H9 (cell line): Measurements from ENCODE around the gene ECHS1. TPM values are rescaled to one million over a fixed set of nuclear protein-coding genes. Genes with fewer than 3 reads are reported as not detected.

Experiments
- DNase-seq: peaks from one replicate; pipeline ENCODE4 v3.0.0-alpha.2; 2017
- H2AFZ ChIP-seq: one replicate; pipeline ENCODE4 v1.6.1; 2013; ENCODE audit warnings: mild to moderate bottlenecking, low read length, control low read depth, moderate library complexity
- H2AK5ac ChIP-seq: 2 replicates; pipeline ENCODE4 v1.6.1; 2013; ENCODE audit warnings: low read length, control low read depth, mixed read lengths; ENCODE audit not compliant: insufficient read length
- H2BK120ac ChIP-seq: one replicate; pipeline ENCODE4 v1.6.1; 2013; ENCODE audit warnings: low read depth, mild to moderate bottlenecking, low read length, control low read depth, inconsistent platforms; ENCODE audit not compliant: poor library complexity, severe bottlenecking
- H2BK12ac ChIP-seq: 2 replicates; pipeline ENCODE4 v1.6.1; 2013; ENCODE audit warnings: low read length, control low read depth, mixed read lengths, low read depth; ENCODE audit not compliant: insufficient read length
- H2BK15ac ChIP-seq: 2 replicates; pipeline ENCODE4 v1.6.1; 2013; ENCODE audit warnings: low read depth, low read length, control low read depth
- H2BK20ac ChIP-seq: one replicate; pipeline ENCODE4 v1.6.1; 2013; ENCODE audit warnings: low read depth, mild to moderate bottlenecking, low read length, control low read depth, inconsistent platforms; ENCODE audit not compliant: poor library complexity, severe bottlenecking
- H2BK5ac ChIP-seq: 2 replicates; pipeline ENCODE4 v1.6.1; 2013; ENCODE audit warnings: low read length, control low read depth, mixed read lengths; ENCODE audit not compliant: insufficient read length
- H3K14ac ChIP-seq: 2 replicates; pipeline ENCODE4 v1.6.1; 2013; ENCODE audit warnings: low read length, control low read depth; ENCODE audit not compliant: insufficient read depth
- H3K18ac ChIP-seq: 2 replicates; pipeline ENCODE4 v1.6.1; 2013; ENCODE audit warnings: low read depth, mild to moderate bottlenecking, mixed read lengths, low read length, control low read depth; ENCODE audit not compliant: insufficient read length
- H3K23ac ChIP-seq: 2 replicates; pipeline ENCODE4 v1.6.1; 2013; ENCODE audit warnings: low read length, control low read depth, mixed read lengths, low read depth; ENCODE audit not compliant: insufficient read length
- H3K23me2 ChIP-seq: 2 replicates; pipeline ENCODE4 v1.6.1; 2013; ENCODE audit warnings: low read depth, mild to moderate bottlenecking, mixed read lengths, low read length, control low read depth; ENCODE audit not compliant: insufficient read length, poor library complexity, severe bottlenecking
- H3K27ac ChIP-seq: 2 replicates; pipeline ENCODE4 v1.5.1; 2013; ENCODE audit warnings: low read length, control low read depth, mixed read lengths, low read depth; ENCODE audit not compliant: insufficient read length
- H3K27me3 ChIP-seq: 2 replicates; pipeline ENCODE4 v1.6.1; 2013; ENCODE audit warnings: low read length, control low read depth, inconsistent platforms; ENCODE audit not compliant: insufficient read depth
- H3K4ac ChIP-seq: 2 replicates; pipeline ENCODE4 v1.6.1; 2013; ENCODE audit warnings: low read depth, mild to moderate bottlenecking, control low read depth, inconsistent platforms, low read length, moderate library complexity
- H3K4me1 ChIP-seq: 2 replicates; pipeline ENCODE4 v1.6.1; 2013; ENCODE audit warnings: low read length, control low read depth, inconsistent platforms; ENCODE audit not compliant: insufficient read depth
- H3K4me2 ChIP-seq: 2 replicates; pipeline ENCODE4 v1.6.1; 2013; ENCODE audit warnings: low read length, control low read depth, mixed read lengths; ENCODE audit not compliant: insufficient read length, insufficient read depth
- H3K56ac ChIP-seq: 2 replicates; pipeline ENCODE4 v1.6.1; 2013; ENCODE audit warnings: low read depth, mild to moderate bottlenecking, mixed read lengths, low read length, control low read depth; ENCODE audit not compliant: insufficient read length
- H3K79me1 ChIP-seq: 2 replicates; pipeline ENCODE4 v1.6.1; 2013; ENCODE audit warnings: low read depth, mild to moderate bottlenecking, moderate library complexity, low read length, control low read depth, inconsistent platforms; ENCODE audit not compliant: insufficient read depth, poor library complexity, severe bottlenecking
- H3K79me2 ChIP-seq: 2 replicates; pipeline ENCODE4 v1.6.1; 2013; ENCODE audit warnings: low read length, control low read depth, inconsistent platforms; ENCODE audit not compliant: insufficient read depth
- H3K9ac ChIP-seq: 2 replicates; pipeline ENCODE4 v1.6.1; 2013; ENCODE audit warnings: low read length, control low read depth, mixed read lengths; ENCODE audit not compliant: insufficient read length; ENCODE audit errors: extremely low read depth
- H3K9me3 ChIP-seq: one replicate; pipeline ENCODE4 v1.6.1; 2013; ENCODE audit warnings: low read depth, low read length, inconsistent platforms; ENCODE audit not compliant: control insufficient read depth
- H3T11ph ChIP-seq: one replicate; pipeline ENCODE4 v1.6.1; 2013; ENCODE audit warnings: mild to moderate bottlenecking, low read length, control low read depth, inconsistent platforms
- H4K20me1 ChIP-seq: one replicate; pipeline ENCODE4 v1.6.1; 2013; ENCODE audit not compliant: control insufficient read depth, insufficient read length, insufficient read depth
- H4K5ac ChIP-seq: 2 replicates; pipeline ENCODE4 v1.6.1; 2013; ENCODE audit warnings: low read depth, mild to moderate bottlenecking, mixed read lengths, low read length, control low read depth; ENCODE audit not compliant: insufficient read length
- H4K8ac ChIP-seq: replicated peaks from 2 replicates; pipeline ENCODE4 v1.6.1; 2013; ENCODE audit warnings: low read length, control low read depth, mixed read lengths, low read depth; ENCODE audit not compliant: insufficient read length
- H4K91ac ChIP-seq: 2 replicates; pipeline ENCODE4 v1.6.1; 2013; ENCODE audit warnings: low read depth, mild to moderate bottlenecking, moderate library complexity, mixed read lengths, low read length, control low read depth; ENCODE audit not compliant: insufficient read length
- H3K27ac Mint-ChIP-seq, 3 experiments: 2 replicates in 2 of 3; 3 replicates in 1 of 3; pipeline ENCODE4 v1.8.0; 2020 to 2021; ENCODE audit warnings: mixed read lengths in 3 of 3, mild to moderate bottlenecking in 1 of 3, moderate library complexity in 1 of 3
- H3K27me3 Mint-ChIP-seq: 2 replicates; pipeline ENCODE4 v1.8.0; 2021; ENCODE audit warnings: low read depth, mild to moderate bottlenecking, moderate library complexity, mixed read lengths
- H3K36me3 Mint-ChIP-seq, 3 experiments: 2 replicates in 2 of 3; 3 replicates in 1 of 3; pipeline ENCODE4 v1.8.0; 2020 to 2021; ENCODE audit warnings: low read depth in 3 of 3, mixed read lengths in 3 of 3; ENCODE audit not compliant: insufficient read depth in 1 of 3
- H3K4me1 Mint-ChIP-seq, 2 experiments: 2 replicates each; pipeline ENCODE4 v1.8.0; 2020; ENCODE audit warnings: mixed read lengths in 2 of 2
- H3K4me3 Mint-ChIP-seq, 2 experiments: 2 replicates in 1 of 2; 3 replicates in 1 of 2; pipeline ENCODE4 v1.8.0; 2020 to 2021; ENCODE audit warnings: mild to moderate bottlenecking in 2 of 2, mixed read lengths in 2 of 2, moderate library complexity in 1 of 2
- H3K9me3 Mint-ChIP-seq, 2 experiments: 2 replicates in 1 of 2; 3 replicates in 1 of 2; pipeline ENCODE4 v1.8.0; 2020; ENCODE audit warnings: mild to moderate bottlenecking in 2 of 2, mixed read lengths in 2 of 2, moderate library complexity in 1 of 2
- WGBS: extraction: QIAGEN DNeasy Blood & Tissue Kit; methylation state at CpG from one replicate; pipeline ENCODE4 v1.1.7; 2013; ENCODE audit warnings: missing lambda C conversion rate, low lambda C conversion rate, mixed read lengths; ENCODE audit not compliant: insufficient read length; ENCODE audit errors: extremely low coverage; 5-methylcytosine and 5-hydroxymethylcytosine counted together
- total RNA-seq: library from RNA; stranded (reverse); gene quantifications from 2 replicates; pipeline ENCODE4 v1.2.1, GENCODE V29; 2021
- TF ChIP-seq, protein P1 (sequence below): fragments of 200-600 bp; sonication (generic); conservative IDR thresholded peaks from 3 replicates; pipeline ENCODE4 v1.8.0; 2021; ENCODE audit warnings: antibody characterized with exemption, mild to moderate bottlenecking

Gene ECHS1
- total RNA-seq, 1 experiment from 2014 or later = 94.1 TPM

DNA sequence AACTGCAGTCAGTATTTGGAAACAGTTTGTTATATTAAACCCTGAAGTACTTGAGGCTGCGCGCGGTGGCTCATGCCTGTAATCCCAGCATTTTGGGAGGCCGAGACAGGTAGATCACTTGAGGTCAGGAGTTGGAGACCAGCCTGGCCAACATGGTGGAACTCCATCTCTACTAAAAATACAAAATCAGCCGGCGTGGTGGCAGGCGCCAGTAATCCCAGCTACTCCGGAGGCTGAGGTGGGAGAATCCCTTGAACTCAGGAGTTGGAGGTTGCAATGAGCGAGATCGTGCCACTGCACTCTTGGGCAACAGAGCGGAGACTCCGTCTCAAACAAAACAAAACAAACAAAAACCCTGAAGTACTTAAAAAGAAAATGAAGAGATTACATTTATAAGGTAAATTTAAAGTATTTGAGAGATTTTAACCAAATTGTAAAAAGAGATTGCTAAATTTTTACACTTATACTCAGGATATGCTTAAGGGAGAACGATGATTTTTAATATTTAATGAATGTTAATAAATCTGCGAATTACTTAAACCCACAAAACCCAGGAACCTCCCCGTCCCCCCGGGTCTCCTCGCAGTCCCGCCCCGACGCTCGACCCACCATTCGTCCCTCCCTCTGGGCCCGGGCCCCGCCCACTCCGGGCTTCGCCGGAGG, 20.4 kb upstream of the ECHS1 start:
- no peaks in the 10 kb centered on the region for H3K27me3 Mint-ChIP-seq
- no peaks in the 10 kb centered on the region; a peak in 1 of 5 replicates for H3K9me3 Mint-ChIP-seq
- Histone ChIP-seq H3K79me2 (peaks cover 3% of the 10 kb centered on the region; the same call in 1 of the 2 replicates), H3K27ac (no peak overlapping the region), H3K9me3 (no peaks in the 10 kb centered on the region), H4K8ac (no peak overlapping the region), H3K14ac (no peak overlapping the region), H2BK120ac (no peak overlapping the region), H4K20me1 (no peaks in the 10 kb centered on the region), H3T11ph (no peak overlapping the region), H2AFZ (no peak overlapping the region), H2BK5ac (no peak overlapping the region), H3K4me2 (peak overlapping the region; percentile 39), H4K91ac (no peak overlapping the region), H2BK12ac (no peak overlapping the region), H3K56ac (no peak overlapping the region), H3K4me1 (no peaks in the 10 kb centered on the region), H3K18ac (no peak overlapping the region), H3K23me2 (peaks cover 5% of the 10 kb centered on the region), H3K23ac (no peak overlapping the region), H3K4ac (no peak overlapping the region), H3K79me1 (peaks cover 4% of the 10 kb centered on the region), H2BK20ac (no peak overlapping the region), H2AK5ac (no peak overlapping the region), H2BK15ac (no peak overlapping the region), H3K9ac (no peak overlapping the region), H3K27me3 (no peaks in the 10 kb centered on the region), H4K5ac (no peak overlapping the region)
- TF ChIP-seq, protein P1, sequence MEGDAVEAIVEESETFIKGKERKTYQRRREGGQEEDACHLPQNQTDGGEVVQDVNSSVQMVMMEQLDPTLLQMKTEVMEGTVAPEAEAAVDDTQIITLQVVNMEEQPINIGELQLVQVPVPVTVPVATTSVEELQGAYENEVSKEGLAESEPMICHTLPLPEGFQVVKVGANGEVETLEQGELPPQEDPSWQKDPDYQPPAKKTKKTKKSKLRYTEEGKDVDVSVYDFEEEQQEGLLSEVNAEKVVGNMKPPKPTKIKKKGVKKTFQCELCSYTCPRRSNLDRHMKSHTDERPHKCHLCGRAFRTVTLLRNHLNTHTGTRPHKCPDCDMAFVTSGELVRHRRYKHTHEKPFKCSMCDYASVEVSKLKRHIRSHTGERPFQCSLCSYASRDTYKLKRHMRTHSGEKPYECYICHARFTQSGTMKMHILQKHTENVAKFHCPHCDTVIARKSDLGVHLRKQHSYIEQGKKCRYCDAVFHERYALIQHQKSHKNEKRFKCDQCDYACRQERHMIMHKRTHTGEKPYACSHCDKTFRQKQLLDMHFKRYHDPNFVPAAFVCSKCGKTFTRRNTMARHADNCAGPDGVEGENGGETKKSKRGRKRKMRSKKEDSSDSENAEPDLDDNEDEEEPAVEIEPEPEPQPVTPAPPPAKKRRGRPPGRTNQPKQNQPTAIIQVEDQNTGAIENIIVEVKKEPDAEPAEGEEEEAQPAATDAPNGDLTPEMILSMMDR = no peak
- peak; percentile 31 for DNase-seq
- WGBS = no CpG with 5 or more reads among the region's 27 CpGs
- H3K4me3 Mint-ChIP-seq = peak overlapping the region; percentile 78 to 89
- peaks cover 25 to 30% (median 29%) of the 10 kb centered on the region in 3 experiments for H3K36me3 Mint-ChIP-seq
- H3K27ac Mint-ChIP-seq = peak overlapping the region; percentile 77 to 92 (median 88); a peak in 6 of 7 replicates
- H3K4me1 Mint-ChIP-seq = peaks cover 9 to 12% of the 10 kb centered on the region in 2 experiments
